WTC11 (cell line): ENCODE data around the gene CAPN11. TPM values are rescaled to one million over a fixed set of nuclear protein-coding genes. Genes with fewer than 3 reads are reported as not detected.

ENCODE experiments used
- ATAC-seq: fragments of 200-7000 bp; cut with Tn5 transposase; 2 replicates; pipeline ENCODE4 v1.10.0; 2021; ENCODE audit warnings: mild to moderate bottlenecking, moderate library complexity
- CTCF ChIA-PET: fragments of 300-600 bp; sonication (Branson Sonifier 250); formaldehyde crosslinking; loops from one replicate; lab custom pipeline; 2021; ENCODE audit warnings: antibody characterized with exemption; lab: Charles Lee
- POLR2A ChIA-PET: fragments of 350-600 bp; sonication (Branson Sonifier 250); formaldehyde crosslinking; loops from one replicate; lab custom pipeline; 2021; ENCODE audit warnings: antibody characterized with exemption; lab: Charles Lee
- DNase-seq: peaks from one replicate; pipeline ENCODE4 v3.0.0; 2021; ENCODE audit warnings: low spot score
- H3K27ac Mint-ChIP-seq: 2 replicates; pipeline ENCODE4 v1.8.0; 2021; ENCODE audit warnings: mixed read lengths
- H3K27me3 Mint-ChIP-seq: 2 replicates; pipeline ENCODE4 v1.8.0; 2021; ENCODE audit warnings: low read depth, mild to moderate bottlenecking, moderate library complexity, mixed read lengths
- H3K36me3 Mint-ChIP-seq: 2 replicates; pipeline ENCODE4 v1.8.0; 2021; ENCODE audit warnings: mixed read lengths
- H3K4me1 Mint-ChIP-seq: 2 replicates; pipeline ENCODE4 v1.8.0; 2022; ENCODE audit warnings: mixed read lengths
- H3K4me3 Mint-ChIP-seq: 2 replicates; pipeline ENCODE4 v1.8.0; 2021; ENCODE audit warnings: mild to moderate bottlenecking, moderate library complexity, mixed read lengths
- H3K9me3 Mint-ChIP-seq: 2 replicates; pipeline ENCODE4 v1.8.0; 2021; ENCODE audit warnings: mixed read lengths
- ARID4B ChIP-seq: sonication (generic); formaldehyde crosslinking; IDR thresholded peaks from 2 replicates; pipeline ENCODE4 v1.8.0; 2023; ENCODE audit warnings: missing genetic modification reagents, mild to moderate bottlenecking, borderline replicate concordance
- ELF4 ChIP-seq: sonication (generic); formaldehyde crosslinking; IDR thresholded peaks from 2 replicates; pipeline ENCODE4 v1.8.1; 2022; ENCODE audit warnings: low read depth, mild to moderate bottlenecking, moderate library complexity, missing genetic modification reagents
- EMX1 ChIP-seq: fragments of 250-450 bp; sonication (Bioruptor Pico); IDR thresholded peaks from 2 replicates; pipeline ENCODE4 v1.8.0; 2021; ENCODE audit warnings: mild to moderate bottlenecking
- ESRRA ChIP-seq: sonication (generic); formaldehyde crosslinking; IDR thresholded peaks from 2 replicates; pipeline ENCODE4 v1.8.1; 2022; ENCODE audit warnings: mild to moderate bottlenecking, missing genetic modification reagents, borderline replicate concordance
- GTF2I ChIP-seq: fragments of 250-450 bp; sonication (Bioruptor Pico); conservative IDR thresholded peaks from 2 replicates; pipeline ENCODE4 v1.4.0; 2021; ENCODE audit warnings: mild to moderate bottlenecking
- NFATC4 ChIP-seq: fragments of 250-450 bp; sonication (Bioruptor Pico); IDR thresholded peaks from 2 replicates; pipeline ENCODE4 v1.9.0; 2021; ENCODE audit warnings: mild to moderate bottlenecking
- NR1H2 ChIP-seq: sonication (generic); formaldehyde crosslinking; IDR thresholded peaks from 2 replicates; pipeline ENCODE4 v1.9.0; 2021; ENCODE audit warnings: mild to moderate bottlenecking, moderate library complexity, missing genetic modification reagents
- PRDM15 ChIP-seq: sonication (generic); formaldehyde crosslinking; IDR thresholded peaks from 2 replicates; pipeline ENCODE4 v1.8.0; 2022; ENCODE audit warnings: missing genetic modification reagents
- RELA ChIP-seq: sonication (generic); formaldehyde crosslinking; IDR thresholded peaks from 2 replicates; pipeline ENCODE4 v1.8.1; 2022; ENCODE audit warnings: missing genetic modification reagents, mild to moderate bottlenecking, borderline replicate concordance
- SP1 ChIP-seq: sonication (generic); formaldehyde crosslinking; conservative IDR thresholded peaks from 2 replicates; pipeline ENCODE4 v1.8.1; 2022; ENCODE audit warnings: missing genetic modification reagents
- TEAD4 ChIP-seq: sonication (generic); formaldehyde crosslinking; IDR thresholded peaks from 2 replicates; pipeline ENCODE4 v1.8.0; 2022; ENCODE audit warnings: mild to moderate bottlenecking, missing genetic modification reagents
- ZNF138 ChIP-seq: sonication (generic); formaldehyde crosslinking; conservative IDR thresholded peaks from 2 replicates; pipeline ENCODE4 v1.8.1; 2022; ENCODE audit warnings: mild to moderate bottlenecking, moderate library complexity, missing genetic modification reagents
- ZNF671 ChIP-seq: fragments of 250-450 bp; sonication (Bioruptor Pico); IDR thresholded peaks from 2 replicates; pipeline ENCODE4 v1.8.0; 2021; ENCODE audit warnings: mild to moderate bottlenecking
- total RNA-seq: library from RNA; stranded (reverse); gene quantifications from 3 replicates; pipeline ENCODE4 v1.2.3, GENCODE V29; 2021

The CAPN11 gene
- total RNA-seq, 1 experiment from 2014 or later: 2.3 TPM

- Mint-ChIP-seq H3K9me3 (no peaks in the 10 kb centered on the region), H3K36me3 (peaks cover 2% of the 10 kb centered on the region), H3K4me3 (no peak overlapping the region), H3K27ac (peak overlapping the region; percentile 87), H3K4me1 (peaks cover 64% of the 10 kb centered on the region), H3K27me3 (no peaks in the 10 kb centered on the region)
- POLR2A ChIA-PET: no interaction called here
- TF ChIP-seq ARID4B (CRISPR knock-in tag) (no peak), RELA (CRISPR knock-in tag) (no peak), ELF4 (CRISPR knock-in tag) (no peak), NR1H2 (CRISPR knock-in tag) (no peak), TEAD4 (CRISPR knock-in tag) (no peak), ZNF138 (CRISPR knock-in tag) (no peak), GTF2I (no peak)
- ATAC-seq (no peak), DNase-seq (no peak)
- CTCF ChIA-PET: interaction anchor here (1.7 kb wide), 1 partner anchor 12 kb away, joined by 6 read pairs; no protein-coding TSS in a partner anchor
Observed at GRCh38 chr6:44122801-44123200, 35.8 kb upstream of the CAPN11 start.

GRCh38 chr6:44123544-44123943 lies 35.1 kb upstream of the CAPN11 start:
- no peak for ATAC-seq

GRCh38 chr6:44126320-44127149 lies 32.1 kb upstream of the CAPN11 start:
- TF ChIP-seq SP1 (CRISPR knock-in tag) (peak; percentile 4; the same call in 1 of the 2 replicates), PRDM15 (CRISPR knock-in tag) (no peak)
- Mint-ChIP-seq H3K27me3 (no peaks in the 10 kb centered on the region; the same call in 1 of the 2 replicates), H3K9me3 (no peaks in the 10 kb centered on the region), H3K4me1 (peaks cover 57% of the 10 kb centered on the region), H3K27ac (peak overlapping the region; percentile 39), H3K4me3 (peak overlapping the region; percentile 98), H3K36me3 (peaks cover 2% of the 10 kb centered on the region)
- ChIA-PET CTCF (interaction anchor here (1.0 to 1.6 kb wide), 7 partner anchors 12 to 186 kb away, joined by 3 to 5 read pairs (median 4); no protein-coding TSS in a partner anchor), POLR2A (interaction anchor here (0.6 to 1.0 kb wide), 2 partner anchors 120 to 339 kb away, joined by 3 to 6 read pairs; partner anchors contain the start of gene HSP90AB1)
- DNase-seq (peak; percentile 63), ATAC-seq (peak; percentile 48)

More at GRCh38 chr6:44123544-44123943, 35.1 kb upstream of the CAPN11 start:
- H3K4me3 Mint-ChIP-seq: no peak overlapping the region
- H3K4me1 Mint-ChIP-seq: peaks cover 63% of the 10 kb centered on the region
- TF ChIP-seq ZNF671: no peak
- no peak for TF ChIP-seq NFATC4
- no peak for TF ChIP-seq ESRRA (CRISPR knock-in tag)
- no peak for TF ChIP-seq EMX1
- peak overlapping the region; percentile 87 for H3K27ac Mint-ChIP-seq
- CTCF ChIA-PET: interaction anchor here (0.8 to 0.9 kb wide), 2 partner anchors 27 to 111 kb away, joined by 3 to 4 read pairs; no protein-coding TSS in a partner anchor
- H3K36me3 Mint-ChIP-seq: peaks cover 2% of the 10 kb centered on the region
- POLR2A ChIA-PET: interaction anchor here (0.6 to 0.9 kb wide), 2 partner anchors 71 to 1032 kb away, joined by 3 to 8 read pairs; no protein-coding TSS in a partner anchor
- H3K27me3 Mint-ChIP-seq: no peaks in the 10 kb centered on the region
- no peak for DNase-seq
- no peaks in the 10 kb centered on the region for H3K9me3 Mint-ChIP-seq
